ENCODE results near the gene HBS1L.

Gene HBS1L

DNA sequence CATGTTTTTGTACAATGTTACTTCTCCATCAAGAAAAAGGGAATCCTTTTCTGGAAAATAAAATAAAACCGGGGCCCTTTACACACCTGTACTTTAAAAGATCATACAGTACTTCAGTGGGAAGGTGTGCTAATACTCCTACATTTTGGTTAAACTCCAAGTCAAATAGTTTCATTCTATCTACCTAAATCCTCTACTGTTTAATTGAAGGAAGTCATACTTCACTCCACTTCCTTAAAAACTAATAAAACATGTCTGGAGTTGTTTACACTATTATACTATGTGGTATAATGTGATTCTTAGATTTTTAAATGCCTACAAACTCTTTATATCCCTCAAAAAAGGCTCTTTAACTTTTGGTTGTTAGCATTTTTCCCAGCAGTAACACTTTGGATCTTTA is 18.6 kb upstream of the HBS1L start:
- Histone ChIP-seq H3K27ac (ENCODE audit: low read length) (no peak overlapping the region), H3K79me2 (ENCODE audit: insufficient read depth, low read length) (no peaks in the 10 kb centered on the region), H2AFZ (ENCODE audit: low read depth, low read length) (0 out of 2 replicates have a peak overlapping the region, but pooled peaks have one; percentile 55), H3K4me2 (ENCODE audit: insufficient read depth, low read length) (no peak overlapping the region), H3K9me3 (ENCODE audit: insufficient read depth, low read length, severe bottlenecking) (no peaks in the 10 kb centered on the region), H3K27me3 (ENCODE audit: insufficient read depth, low read length, poor library complexity) (no peaks in the 10 kb centered on the region), H3K4me1 (ENCODE audit: insufficient read depth, low read length) (peaks cover 30% of the 10 kb centered on the region), H3K4me3 (ENCODE audit: low read depth in 1 of 2, low read length in 2 of 2) (no peak overlapping the region), H3K9ac (ENCODE audit: low read depth, low read length) (no peak overlapping the region), H3K36me3 (ENCODE audit: insufficient read depth, low read length) (no peaks in the 10 kb centered on the region), H4K20me1 (ENCODE audit: insufficient read depth, low read length) (no peaks in the 10 kb centered on the region)
- ATAC-seq (ENCODE audit: insufficient read depth, low read depth) (no peak; the same call in 2 of the 3 replicates), DNase-seq (no peak)
- TF ChIP-seq, protein P1, sequence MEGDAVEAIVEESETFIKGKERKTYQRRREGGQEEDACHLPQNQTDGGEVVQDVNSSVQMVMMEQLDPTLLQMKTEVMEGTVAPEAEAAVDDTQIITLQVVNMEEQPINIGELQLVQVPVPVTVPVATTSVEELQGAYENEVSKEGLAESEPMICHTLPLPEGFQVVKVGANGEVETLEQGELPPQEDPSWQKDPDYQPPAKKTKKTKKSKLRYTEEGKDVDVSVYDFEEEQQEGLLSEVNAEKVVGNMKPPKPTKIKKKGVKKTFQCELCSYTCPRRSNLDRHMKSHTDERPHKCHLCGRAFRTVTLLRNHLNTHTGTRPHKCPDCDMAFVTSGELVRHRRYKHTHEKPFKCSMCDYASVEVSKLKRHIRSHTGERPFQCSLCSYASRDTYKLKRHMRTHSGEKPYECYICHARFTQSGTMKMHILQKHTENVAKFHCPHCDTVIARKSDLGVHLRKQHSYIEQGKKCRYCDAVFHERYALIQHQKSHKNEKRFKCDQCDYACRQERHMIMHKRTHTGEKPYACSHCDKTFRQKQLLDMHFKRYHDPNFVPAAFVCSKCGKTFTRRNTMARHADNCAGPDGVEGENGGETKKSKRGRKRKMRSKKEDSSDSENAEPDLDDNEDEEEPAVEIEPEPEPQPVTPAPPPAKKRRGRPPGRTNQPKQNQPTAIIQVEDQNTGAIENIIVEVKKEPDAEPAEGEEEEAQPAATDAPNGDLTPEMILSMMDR (IDR thresholded peaks at IDR 0.05; ENCODE audit: borderline replicate concordance, extremely low read depth, low read length, poor library complexity, severe bottlenecking), result no peak
- TF ChIP-seq EZH2 (IDR thresholded peaks at IDR 0.05; ENCODE audit: borderline replicate concordance, low read depth, low read length, severe bottlenecking), result no peak

DNA sequence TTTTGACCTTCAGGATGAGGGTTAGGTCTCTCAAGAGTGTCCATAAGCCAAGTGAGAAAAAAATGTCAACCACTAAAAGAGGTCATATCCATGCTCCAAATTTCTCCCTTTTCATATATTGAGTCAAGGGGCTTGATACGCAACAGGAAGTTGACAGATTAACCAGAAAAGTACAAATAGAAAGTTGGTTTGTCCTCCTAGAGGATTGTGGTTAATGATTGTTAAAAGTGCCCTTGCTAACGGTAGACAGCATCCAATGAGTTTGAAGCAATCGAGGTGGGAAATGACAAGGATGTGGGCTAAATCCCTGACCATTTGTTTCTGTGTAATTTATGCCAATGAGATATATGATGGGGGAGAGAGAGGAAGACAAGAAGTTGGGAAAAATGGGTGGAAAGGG is 18.1 kb upstream of the HBS1L start:
- H3K36me3 ChIP-seq (ENCODE audit: insufficient read depth, low read length), result no peaks in the 10 kb centered on the region
- no peak overlapping the region for H3K9ac ChIP-seq (ENCODE audit: low read depth, low read length)
- H3K9me3 ChIP-seq (ENCODE audit: insufficient read depth, low read length, severe bottlenecking), result no peaks in the 10 kb centered on the region
- DNase-seq, result no peak
- H3K4me1 ChIP-seq (ENCODE audit: insufficient read depth, low read length), result peaks cover 30% of the 10 kb centered on the region
- H4K20me1 ChIP-seq (ENCODE audit: insufficient read depth, low read length), result no peaks in the 10 kb centered on the region
- H3K79me2 ChIP-seq (ENCODE audit: insufficient read depth, low read length), result no peaks in the 10 kb centered on the region
- TF ChIP-seq, protein P1 (IDR thresholded peaks at IDR 0.05; ENCODE audit: borderline replicate concordance, extremely low read depth, low read length, poor library complexity, severe bottlenecking), result no peak
- TF ChIP-seq EZH2 (IDR thresholded peaks at IDR 0.05; ENCODE audit: borderline replicate concordance, low read depth, low read length, severe bottlenecking), result no peak
- H3K4me3 ChIP-seq (ENCODE audit: low read depth in 1 of 2, low read length in 2 of 2), result no peak overlapping the region
- ATAC-seq (ENCODE audit: insufficient read depth, low read depth), result 0 out of 3 replicates have a peak, but pooled peaks have one; percentile 22
- H3K27ac ChIP-seq (ENCODE audit: low read length), result no peak overlapping the region; the same call in 1 of the 2 replicates
- no peaks in the 10 kb centered on the region for H3K27me3 ChIP-seq (ENCODE audit: insufficient read depth, low read length, poor library complexity)
- peak overlapping the region; percentile 55 for H2AFZ ChIP-seq (ENCODE audit: low read depth, low read length)
- H3K4me2 ChIP-seq (ENCODE audit: insufficient read depth, low read length), result no peak overlapping the region

DNA sequence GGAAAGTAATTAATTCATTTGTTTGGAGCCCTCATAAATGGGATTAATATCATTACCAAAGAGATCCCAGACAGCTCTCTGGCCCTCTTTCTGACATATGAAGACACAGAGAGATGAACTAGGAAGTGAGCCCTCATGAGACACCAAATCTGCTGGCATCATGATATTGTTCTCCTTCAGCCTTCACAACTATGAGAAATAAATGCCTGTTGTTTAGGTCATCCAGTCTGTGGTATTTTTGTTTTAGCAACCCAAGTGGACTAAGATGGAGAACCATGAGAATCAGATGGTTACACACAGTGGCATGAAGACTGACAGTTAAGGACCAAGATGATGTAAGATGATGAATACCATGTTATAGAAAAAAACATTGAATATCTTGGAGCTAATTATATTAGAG is 16.9 kb upstream of the HBS1L start:
- TF ChIP-seq EZH2 (IDR thresholded peaks at IDR 0.05; ENCODE audit: borderline replicate concordance, low read depth, low read length, severe bottlenecking), result no peak
- TF ChIP-seq, protein P1 (IDR thresholded peaks at IDR 0.05; ENCODE audit: borderline replicate concordance, extremely low read depth, low read length, poor library complexity, severe bottlenecking), result no peak
- DNase-seq, result no peak
- Histone ChIP-seq H3K9me3 (ENCODE audit: insufficient read depth, low read length, severe bottlenecking) (no peaks in the 10 kb centered on the region), H3K79me2 (ENCODE audit: insufficient read depth, low read length) (no peaks in the 10 kb centered on the region), H3K9ac (ENCODE audit: low read depth, low read length) (no peak overlapping the region), H2AFZ (ENCODE audit: low read depth, low read length) (no peak overlapping the region), H3K4me3 (ENCODE audit: low read depth in 1 of 2, low read length in 2 of 2) (no peak overlapping the region), H3K27ac (ENCODE audit: low read length) (no peak overlapping the region), H3K4me2 (ENCODE audit: insufficient read depth, low read length) (no peak overlapping the region), H3K4me1 (ENCODE audit: insufficient read depth, low read length) (peaks cover 30% of the 10 kb centered on the region), H3K36me3 (ENCODE audit: insufficient read depth, low read length) (no peaks in the 10 kb centered on the region), H4K20me1 (ENCODE audit: insufficient read depth, low read length) (no peaks in the 10 kb centered on the region), H3K27me3 (ENCODE audit: insufficient read depth, low read length, poor library complexity) (no peaks in the 10 kb centered on the region)
- no peak for ATAC-seq (ENCODE audit: insufficient read depth, low read depth)

DNA sequence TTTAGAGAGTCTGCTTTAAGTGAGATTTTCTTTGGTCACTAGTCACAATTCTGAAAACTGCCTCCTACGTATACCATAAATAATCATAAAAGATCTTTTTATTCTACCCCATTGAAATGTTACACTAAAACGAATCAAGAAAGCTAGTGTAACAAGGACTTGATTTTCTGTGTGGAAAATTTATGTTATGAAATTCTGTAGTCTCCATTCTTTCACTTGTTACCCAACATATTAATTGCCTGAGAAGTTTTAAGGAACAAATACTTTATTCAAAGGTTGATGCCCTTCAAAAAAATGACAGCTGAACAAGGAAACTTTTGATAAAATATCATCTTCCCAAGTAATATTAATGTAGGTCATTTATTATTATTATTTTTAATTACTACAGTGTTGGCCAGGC is 13.3 kb upstream of the HBS1L start:
- Histone ChIP-seq H3K9ac (ENCODE audit: low read depth, low read length) (no peak overlapping the region), H3K4me2 (ENCODE audit: insufficient read depth, low read length) (no peak overlapping the region), H3K27ac (ENCODE audit: low read length) (no peak overlapping the region), H3K36me3 (ENCODE audit: insufficient read depth, low read length) (no peaks in the 10 kb centered on the region), H3K9me3 (ENCODE audit: insufficient read depth, low read length, severe bottlenecking) (no peaks in the 10 kb centered on the region), H4K20me1 (ENCODE audit: insufficient read depth, low read length) (no peaks in the 10 kb centered on the region), H2AFZ (ENCODE audit: low read depth, low read length) (no peak overlapping the region), H3K4me1 (ENCODE audit: insufficient read depth, low read length) (peaks cover 5% of the 10 kb centered on the region), H3K27me3 (ENCODE audit: insufficient read depth, low read length, poor library complexity) (no peaks in the 10 kb centered on the region), H3K79me2 (ENCODE audit: insufficient read depth, low read length) (no peaks in the 10 kb centered on the region), H3K4me3 (ENCODE audit: low read depth in 1 of 2, low read length in 2 of 2) (no peak overlapping the region)
- ATAC-seq (ENCODE audit: insufficient read depth, low read depth) (no peak), DNase-seq (no peak)
- TF ChIP-seq, protein P1 (IDR thresholded peaks at IDR 0.05; ENCODE audit: borderline replicate concordance, extremely low read depth, low read length, poor library complexity, severe bottlenecking), result no peak
- no peak for TF ChIP-seq EZH2 (IDR thresholded peaks at IDR 0.05; ENCODE audit: borderline replicate concordance, low read depth, low read length, severe bottlenecking)

Measured in DND-41 (cell line).